PC-3 (cell line): Measurements from ENCODE around the gene PFKFB3.

Experiments
- EZH2 ChIP-seq: fragments of 300-600 bp; sonication (generic); IDR thresholded peaks from one replicate; pipeline ENCODE4 v1.6.1; 2017; ENCODE audit warnings: antibody characterized with exemption, mild to moderate bottlenecking, low read length; ENCODE audit not compliant: unreplicated experiment
- EZH2phosphoT487 ChIP-seq: fragments of 300-600 bp; sonication (generic); IDR thresholded peaks from 2 replicates; pipeline ENCODE4 v1.6.1; 2018; ENCODE audit warnings: mild to moderate bottlenecking, antibody characterized with exemption, low read length, borderline replicate concordance
- TF ChIP-seq, protein P1 (sequence below): fragments of 300-600 bp; sonication (generic); conservative IDR thresholded peaks from 2 replicates; pipeline ENCODE4 v1.5.1; 2017; ENCODE audit warnings: antibody characterized with exemption, low read depth, mild to moderate bottlenecking, low read length

GRCh38 chr10:6230315-6230714 lies 27.6 kb downstream of the PFKFB3 start:
- TF ChIP-seq, protein P1, sequence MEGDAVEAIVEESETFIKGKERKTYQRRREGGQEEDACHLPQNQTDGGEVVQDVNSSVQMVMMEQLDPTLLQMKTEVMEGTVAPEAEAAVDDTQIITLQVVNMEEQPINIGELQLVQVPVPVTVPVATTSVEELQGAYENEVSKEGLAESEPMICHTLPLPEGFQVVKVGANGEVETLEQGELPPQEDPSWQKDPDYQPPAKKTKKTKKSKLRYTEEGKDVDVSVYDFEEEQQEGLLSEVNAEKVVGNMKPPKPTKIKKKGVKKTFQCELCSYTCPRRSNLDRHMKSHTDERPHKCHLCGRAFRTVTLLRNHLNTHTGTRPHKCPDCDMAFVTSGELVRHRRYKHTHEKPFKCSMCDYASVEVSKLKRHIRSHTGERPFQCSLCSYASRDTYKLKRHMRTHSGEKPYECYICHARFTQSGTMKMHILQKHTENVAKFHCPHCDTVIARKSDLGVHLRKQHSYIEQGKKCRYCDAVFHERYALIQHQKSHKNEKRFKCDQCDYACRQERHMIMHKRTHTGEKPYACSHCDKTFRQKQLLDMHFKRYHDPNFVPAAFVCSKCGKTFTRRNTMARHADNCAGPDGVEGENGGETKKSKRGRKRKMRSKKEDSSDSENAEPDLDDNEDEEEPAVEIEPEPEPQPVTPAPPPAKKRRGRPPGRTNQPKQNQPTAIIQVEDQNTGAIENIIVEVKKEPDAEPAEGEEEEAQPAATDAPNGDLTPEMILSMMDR = no peak
- TF ChIP-seq EZH2phosphoT487 = no peak
- TF ChIP-seq EZH2 = no peak
